Spleen (tissue), 7 donors: Measurements from ENCODE around the gene RPP40.

Source experiments
- POLR2A ChIP-seq, 3 donors: fragments of 450-650 bp; IDR thresholded peaks; one replicate each; pipeline ENCODE4 v1.5.1; 2017; ENCODE audit warnings: antibody characterized with exemption in 3 of 3, mild to moderate bottlenecking in 1 of 3
- POLR2AphosphoS5 ChIP-seq, 3 donors: sonication (generic); formaldehyde crosslinking; IDR thresholded peaks; one replicate each; pipeline ENCODE4 v1.5.1; 2017; ENCODE audit warnings: antibody characterized with exemption in 3 of 3
- TF ChIP-seq, protein P1 (sequence below), 11 experiments: fragments of 200-600 bp in 7 of 11; fragments of 450-650 bp in 4 of 11; sonication (generic) in 4 of 11; IDR thresholded peaks in 8 of 11; conservative IDR thresholded peaks in 3 of 11; 1 replicate in 7 of 11; 2 replicates in 4 of 11; pipeline versions ENCODE4 v1.4.0 to v1.8.0; 2016 to 2021; ENCODE audit warnings: antibody characterized with exemption in 11 of 11, inconsistent platforms in 4 of 11, mild to moderate bottlenecking in 1 of 11
- donor health status: DM: no; HTN: no; CAD: no; lungs with moderate emphysema.
- donor health status: DM: no; HTN: no; CAD: no.
- donor health status: DM: no; HTN: no; CAD: no.

DNA sequence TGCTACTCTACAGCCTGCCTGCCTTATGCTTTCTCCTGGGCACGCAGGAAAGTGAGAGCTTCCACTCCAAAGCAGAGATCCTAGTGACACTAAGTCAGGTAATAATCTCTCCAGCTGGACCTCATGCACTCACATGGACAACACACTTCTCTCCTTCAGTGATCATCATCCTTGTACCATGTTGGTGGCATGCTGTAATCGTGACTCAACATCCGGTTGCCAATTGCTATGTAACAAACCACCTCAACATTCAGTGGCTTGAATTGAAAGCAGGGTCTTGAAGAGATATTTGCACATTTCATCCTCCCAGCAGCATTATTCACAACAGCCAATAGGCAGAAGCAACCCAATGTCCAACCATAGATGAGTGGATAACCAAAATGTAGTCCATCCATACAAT is 41.0 kb upstream of the RPP40 start:
- TF ChIP-seq, protein P1, sequence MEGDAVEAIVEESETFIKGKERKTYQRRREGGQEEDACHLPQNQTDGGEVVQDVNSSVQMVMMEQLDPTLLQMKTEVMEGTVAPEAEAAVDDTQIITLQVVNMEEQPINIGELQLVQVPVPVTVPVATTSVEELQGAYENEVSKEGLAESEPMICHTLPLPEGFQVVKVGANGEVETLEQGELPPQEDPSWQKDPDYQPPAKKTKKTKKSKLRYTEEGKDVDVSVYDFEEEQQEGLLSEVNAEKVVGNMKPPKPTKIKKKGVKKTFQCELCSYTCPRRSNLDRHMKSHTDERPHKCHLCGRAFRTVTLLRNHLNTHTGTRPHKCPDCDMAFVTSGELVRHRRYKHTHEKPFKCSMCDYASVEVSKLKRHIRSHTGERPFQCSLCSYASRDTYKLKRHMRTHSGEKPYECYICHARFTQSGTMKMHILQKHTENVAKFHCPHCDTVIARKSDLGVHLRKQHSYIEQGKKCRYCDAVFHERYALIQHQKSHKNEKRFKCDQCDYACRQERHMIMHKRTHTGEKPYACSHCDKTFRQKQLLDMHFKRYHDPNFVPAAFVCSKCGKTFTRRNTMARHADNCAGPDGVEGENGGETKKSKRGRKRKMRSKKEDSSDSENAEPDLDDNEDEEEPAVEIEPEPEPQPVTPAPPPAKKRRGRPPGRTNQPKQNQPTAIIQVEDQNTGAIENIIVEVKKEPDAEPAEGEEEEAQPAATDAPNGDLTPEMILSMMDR (IDR thresholded peaks at IDR 0.05 in 8 of 11, conservative IDR thresholded peaks at IDR 0.05 in 3 of 11): no peak
- TF ChIP-seq POLR2A (IDR thresholded peaks at IDR 0.05) (no peak), POLR2AphosphoS5 (IDR thresholded peaks at IDR 0.05) (no peak)
